Skeletal muscle tissue (tissue), 4 donors: ENCODE data around the gene TMEM45B. TPM values are rescaled to one million over a fixed set of nuclear protein-coding genes. Genes with fewer than 3 reads are reported as not detected.
"Not testable (repeated sequence)": the region's sequence is repeated elsewhere in the genome, so short reads cannot be mapped to it uniquely, and the experiment has no call there.

ENCODE experiments used
- H3K27ac ChIP-seq: one replicate; pipeline ENCODE4 v1.7.0; 2013; ENCODE audit warnings: mild to moderate bottlenecking, low read depth, low read length, inconsistent platforms
- H3K27me3 ChIP-seq, 3 donors: one replicate each; pipeline ENCODE4 v1.7.0; 2013; ENCODE audit warnings: low read length in 3 of 3; ENCODE audit not compliant: control insufficient read depth in 3 of 3, insufficient read depth in 3 of 3
- H3K36me3 ChIP-seq, 3 donors: one replicate each; pipeline ENCODE4 v1.7.0; 2013; ENCODE audit warnings: low read length in 3 of 3; ENCODE audit not compliant: control insufficient read depth in 3 of 3, insufficient read depth in 3 of 3
- H3K4me1 ChIP-seq, 3 donors: one replicate each; pipeline ENCODE4 v1.7.0; 2013; ENCODE audit warnings: low read length in 3 of 3, mild to moderate bottlenecking in 3 of 3; ENCODE audit not compliant: control insufficient read depth in 3 of 3, insufficient read depth in 3 of 3
- H3K4me3 ChIP-seq, 3 donors: one replicate each; pipeline ENCODE4 v1.7.0; 2013; ENCODE audit warnings: low read length in 3 of 3
- H3K9ac ChIP-seq, 3 donors: one replicate each; pipeline ENCODE4 v1.7.0; 2013; ENCODE audit warnings: low read length in 3 of 3, mild to moderate bottlenecking in 3 of 3, moderate library complexity in 2 of 3, low read depth in 1 of 3
- H3K9me3 ChIP-seq, 3 donors: one replicate each; pipeline ENCODE4 v1.7.0; 2013; ENCODE audit warnings: low read length in 3 of 3; ENCODE audit not compliant: control insufficient read depth in 3 of 3
- total RNA-seq: library from RNA; depleted of rRNA; stranded (reverse); fragments of >200 nt; gene quantifications from one replicate; pipeline ENCODE4 v1.2.3, GENCODE V29; 2014
- donor health status: Osteomylitis.

TMEM45B gene
- total RNA-seq, 1 donor from 2014 or later, result not detected

GRCh38 chr11:129861702-129862522 lies 46.3 kb downstream of the TMEM45B start:
- Histone ChIP-seq H3K27ac (no peak overlapping the region), H3K9ac (peak overlapping the region in 1 of 3 donors; percentile 25), H3K36me3 (peaks cover 45 to 63% (median 46%) of the 10 kb centered on the region in 3 donors), H3K9me3 (no peaks in the 10 kb centered on the region), H3K4me3 (no peak overlapping the region), H3K27me3 (no peaks in the 10 kb centered on the region), H3K4me1 (peaks cover 0 to 2% (median 0%) of the 10 kb centered on the region in 3 donors)

GRCh38 chr11:129864811-129865210 lies 49.2 kb downstream of the TMEM45B start:
- no peak overlapping the region for H3K27ac ChIP-seq
- no peaks in the 10 kb centered on the region for H3K9me3 ChIP-seq
- H3K4me3 ChIP-seq, result no peak overlapping the region
- no peaks in the 10 kb centered on the region for H3K27me3 ChIP-seq
- peaks cover 51 to 79% (median 65%) of the 10 kb centered on the region in 3 donors for H3K36me3 ChIP-seq
- H3K9ac ChIP-seq, result no peak overlapping the region
- H3K4me1 ChIP-seq, result peaks cover 0 to 2% (median 0%) of the 10 kb centered on the region in 3 donors

- H3K36me3 ChIP-seq, result peaks cover 59 to 80% (median 65%) of the 10 kb centered on the region in 3 donors
- no peak overlapping the region for H3K4me3 ChIP-seq
- no peaks in the 10 kb centered on the region for H3K27me3 ChIP-seq
- H3K4me1 ChIP-seq, result peaks cover 0 to 2% (median 0%) of the 10 kb centered on the region in 3 donors
- no peak overlapping the region for H3K9ac ChIP-seq
- no peak overlapping the region for H3K27ac ChIP-seq
- H3K9me3 ChIP-seq, result no peaks in the 10 kb centered on the region
These were observed 50.1 kb downstream of the TMEM45B start for GRCh38 chr11:129865701-129866100.

- H3K4me1 ChIP-seq, result peaks cover 0 to 2% (median 0%) of the 10 kb centered on the region in 3 donors
- no peaks in the 10 kb centered on the region for H3K9me3 ChIP-seq
- H3K4me3 ChIP-seq, result no peak overlapping the region
- H3K27me3 ChIP-seq, result no peaks in the 10 kb centered on the region
- H3K27ac ChIP-seq, result no peak overlapping the region
- H3K9ac ChIP-seq, result no peak overlapping the region
- peaks cover 65 to 82% (median 70%) of the 10 kb centered on the region in 3 donors for H3K36me3 ChIP-seq
These were observed 50.7 kb downstream of the TMEM45B start for GRCh38 chr11:129866311-129866710.

- not testable (repeated sequence) for H3K27ac ChIP-seq, H3K4me1 ChIP-seq, H3K9me3 ChIP-seq, H3K9ac ChIP-seq, H3K27me3 ChIP-seq, H3K4me3 ChIP-seq
- H3K36me3 ChIP-seq, result peaks cover 77 to 89% (median 87%) of the 10 kb centered on the region in 3 donors
These were observed 53.0 kb downstream of the TMEM45B start for GRCh38 chr11:129868626-129869025.

- Histone ChIP-seq H3K4me3 (no peak overlapping the region), H3K9me3 (no peaks in the 10 kb centered on the region), H3K4me1 (no peaks in the 10 kb centered on the region), H3K9ac (no peak overlapping the region), H3K27ac (no peak overlapping the region), H3K36me3 (peaks cover 69 to 88% (median 87%) of the 10 kb centered on the region in 3 donors), H3K27me3 (no peaks in the 10 kb centered on the region)
These were observed 56.3 kb downstream of the TMEM45B start for GRCh38 chr11:129871914-129872313.

- no peaks in the 10 kb centered on the region for H3K27me3 ChIP-seq
- H3K36me3 ChIP-seq, result peaks cover 76 to 93% (median 91%) of the 10 kb centered on the region in 3 donors
- H3K9me3 ChIP-seq, result no peaks in the 10 kb centered on the region
- no peak overlapping the region for H3K27ac ChIP-seq
- H3K9ac ChIP-seq, result no peak overlapping the region
- H3K4me1 ChIP-seq, result no peaks in the 10 kb centered on the region
- no peak overlapping the region for H3K4me3 ChIP-seq
These were observed 64.7 kb downstream of the TMEM45B start for GRCh38 chr11:129880311-129880710.

- no peak overlapping the region for H3K27ac ChIP-seq
- no peaks in the 10 kb centered on the region for H3K27me3 ChIP-seq
- H3K9ac ChIP-seq, result no peak overlapping the region
- peaks cover 82 to 95% (median 90%) of the 10 kb centered on the region in 3 donors for H3K36me3 ChIP-seq
- H3K4me1 ChIP-seq, result no peaks in the 10 kb centered on the region
- no peak overlapping the region for H3K4me3 ChIP-seq
- no peaks in the 10 kb centered on the region for H3K9me3 ChIP-seq
These were observed 66.0 kb downstream of the TMEM45B start for GRCh38 chr11:129881570-129882170.

- Histone ChIP-seq H3K27me3 (no peaks in the 10 kb centered on the region), H3K9me3 (no peaks in the 10 kb centered on the region), H3K4me3 (no peak overlapping the region), H3K4me1 (no peaks in the 10 kb centered on the region), H3K9ac (no peak overlapping the region), H3K36me3 (peaks cover 69 to 90% (median 86%) of the 10 kb centered on the region in 3 donors), H3K27ac (no peak overlapping the region)
These were observed 68.9 kb downstream of the TMEM45B start for GRCh38 chr11:129884581-129884980.

- Histone ChIP-seq H3K4me3 (no peak overlapping the region), H3K27me3 (no peaks in the 10 kb centered on the region), H3K9me3 (no peaks in the 10 kb centered on the region), H3K27ac (no peak overlapping the region), H3K9ac (no peak overlapping the region), H3K4me1 (no peaks in the 10 kb centered on the region), H3K36me3 (peaks cover 63 to 91% (median 90%) of the 10 kb centered on the region in 3 donors)
These were observed 69.7 kb downstream of the TMEM45B start for GRCh38 chr11:129885381-129885780.
